ENCODE measurements around the gene MINDY3. TPM values are rescaled to one million over a fixed set of nuclear protein-coding genes. Genes with fewer than 3 reads are reported as not detected.

The MINDY3 gene
- total RNA-seq, 1 donor from 2014 or later, result 13.7 TPM

DNA sequence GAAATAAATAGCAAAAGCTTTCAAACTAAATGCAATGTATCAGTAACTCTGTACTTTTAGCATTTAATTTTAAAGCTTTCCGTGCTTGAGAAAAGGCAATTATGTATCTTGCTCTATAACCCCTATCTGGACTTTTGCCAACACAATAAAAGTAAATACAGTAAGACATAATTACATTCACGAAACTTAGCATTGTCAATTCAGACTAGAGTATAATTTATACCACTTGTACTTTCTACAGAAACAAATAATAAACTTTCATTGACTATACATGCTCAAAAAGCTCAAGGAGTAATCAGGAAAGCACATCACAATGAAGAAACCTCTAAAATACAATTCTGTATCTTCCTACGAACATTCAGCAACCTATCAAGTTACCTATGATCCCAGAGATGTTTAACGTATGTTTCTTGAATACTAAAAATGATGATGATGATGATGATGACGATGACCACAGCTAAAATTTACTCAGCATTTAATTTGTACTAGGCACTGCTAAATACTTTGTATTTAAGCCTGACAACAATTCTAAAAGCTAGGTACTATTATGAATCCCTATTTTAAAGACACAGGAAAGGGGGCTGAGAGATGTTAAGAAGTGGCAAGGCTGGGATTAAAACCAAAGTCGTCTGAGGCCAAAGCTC, 44.9 kb downstream of the MINDY3 start:
- Histone ChIP-seq H3K27me3 (no peaks in the 10 kb centered on the region), H3K9me3 (no peaks in the 10 kb centered on the region), H3K36me3 (no peaks in the 10 kb centered on the region), H3K4me3 (no peak overlapping the region), H3K4me1 (peaks cover 2 to 22% of the 10 kb centered on the region in 2 donors), H3K27ac (peak overlapping the region; percentile 70 to 86)
- DNase-seq (ENCODE audit: low spot score in 2 of 2), result no peak
- intact Hi-C loops (cut with DNase I), result no loop called here
- TF ChIP-seq, protein P1, sequence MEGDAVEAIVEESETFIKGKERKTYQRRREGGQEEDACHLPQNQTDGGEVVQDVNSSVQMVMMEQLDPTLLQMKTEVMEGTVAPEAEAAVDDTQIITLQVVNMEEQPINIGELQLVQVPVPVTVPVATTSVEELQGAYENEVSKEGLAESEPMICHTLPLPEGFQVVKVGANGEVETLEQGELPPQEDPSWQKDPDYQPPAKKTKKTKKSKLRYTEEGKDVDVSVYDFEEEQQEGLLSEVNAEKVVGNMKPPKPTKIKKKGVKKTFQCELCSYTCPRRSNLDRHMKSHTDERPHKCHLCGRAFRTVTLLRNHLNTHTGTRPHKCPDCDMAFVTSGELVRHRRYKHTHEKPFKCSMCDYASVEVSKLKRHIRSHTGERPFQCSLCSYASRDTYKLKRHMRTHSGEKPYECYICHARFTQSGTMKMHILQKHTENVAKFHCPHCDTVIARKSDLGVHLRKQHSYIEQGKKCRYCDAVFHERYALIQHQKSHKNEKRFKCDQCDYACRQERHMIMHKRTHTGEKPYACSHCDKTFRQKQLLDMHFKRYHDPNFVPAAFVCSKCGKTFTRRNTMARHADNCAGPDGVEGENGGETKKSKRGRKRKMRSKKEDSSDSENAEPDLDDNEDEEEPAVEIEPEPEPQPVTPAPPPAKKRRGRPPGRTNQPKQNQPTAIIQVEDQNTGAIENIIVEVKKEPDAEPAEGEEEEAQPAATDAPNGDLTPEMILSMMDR (IDR thresholded peaks at IDR 0.05), result no peak

DNA sequence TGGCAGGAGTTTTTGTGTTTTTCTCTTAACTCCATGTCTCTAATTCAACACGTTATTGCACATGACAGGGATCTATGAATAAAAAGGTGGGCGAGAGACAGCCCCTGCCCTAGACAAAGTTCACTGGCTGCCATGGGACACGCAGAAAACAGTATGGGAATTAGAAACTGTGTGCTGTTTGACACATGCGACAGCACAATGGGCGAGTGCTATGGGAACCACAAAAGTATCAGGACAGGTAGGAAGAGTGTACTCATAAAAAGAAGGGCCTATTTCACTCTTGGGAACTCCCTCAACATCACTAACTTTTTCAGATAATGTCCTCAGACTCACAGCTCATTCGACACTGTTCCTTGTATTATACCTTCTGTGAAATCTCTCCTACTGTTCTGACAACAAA, 45.7 kb downstream of the MINDY3 start:
- Histone ChIP-seq H3K4me1 (peaks cover 2 to 22% of the 10 kb centered on the region in 2 donors), H3K36me3 (no peaks in the 10 kb centered on the region), H3K9me3 (no peaks in the 10 kb centered on the region), H3K27me3 (no peaks in the 10 kb centered on the region), H3K4me3 (no peak overlapping the region), H3K27ac (peak overlapping the region; percentile 27 to 86)
- TF ChIP-seq, protein P1 (IDR thresholded peaks at IDR 0.05), result no peak
- DNase-seq (ENCODE audit: low spot score in 2 of 2), result no peak
- intact Hi-C loops (cut with DNase I), result no loop called here

DNA sequence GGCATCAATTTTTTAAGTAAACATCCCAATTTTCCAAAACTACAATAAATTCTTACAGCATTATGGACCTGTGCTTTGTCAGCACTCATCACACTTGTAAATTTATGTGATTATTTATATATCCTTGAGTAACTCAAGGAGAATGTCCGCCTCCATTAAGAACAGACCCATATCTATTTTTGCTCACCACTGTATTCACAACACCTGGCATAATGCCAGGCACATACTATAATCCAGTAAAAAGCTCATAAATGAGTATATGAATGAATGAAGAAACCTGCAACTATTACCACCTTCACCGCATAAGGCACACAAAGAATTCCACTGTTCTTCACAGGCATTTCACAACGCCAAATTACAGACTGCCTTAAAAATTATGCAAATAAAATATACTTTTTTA, 46.9 kb downstream of the MINDY3 start:
- H3K27ac ChIP-seq, result peak overlapping the region; percentile 27 to 36
- no peaks in the 10 kb centered on the region for H3K9me3 ChIP-seq
- no peak overlapping the region for H3K4me3 ChIP-seq
- TF ChIP-seq, protein P1 (IDR thresholded peaks at IDR 0.05), result no peak
- peaks cover 2 to 22% of the 10 kb centered on the region in 2 donors for H3K4me1 ChIP-seq
- H3K27me3 ChIP-seq, result no peaks in the 10 kb centered on the region
- no peaks in the 10 kb centered on the region for H3K36me3 ChIP-seq
- DNase-seq (ENCODE audit: low spot score in 2 of 2), result no peak
- intact Hi-C loops (cut with DNase I), result no loop called here

DNA sequence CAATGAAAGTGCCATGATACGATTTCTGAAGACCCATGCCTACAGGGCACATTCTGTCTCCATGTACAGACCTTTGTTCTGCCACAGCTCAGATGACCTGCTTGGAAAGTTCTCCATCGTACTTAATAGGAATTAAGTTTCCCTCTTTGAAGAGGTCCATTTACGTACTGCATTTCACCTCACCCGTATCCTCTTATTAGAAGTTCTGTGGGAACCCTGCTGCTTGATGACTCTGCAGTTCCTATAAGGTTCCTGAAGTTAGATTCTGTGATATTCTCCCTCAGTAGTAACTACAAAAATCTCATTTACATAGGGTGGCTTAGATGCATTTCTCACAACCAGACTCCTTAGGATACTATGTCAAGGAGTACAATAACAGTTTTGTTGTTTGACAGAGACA, 50.9 kb downstream of the MINDY3 start:
- intact Hi-C loops (cut with DNase I), result no loop called here
- no peak for DNase-seq (ENCODE audit: low spot score in 2 of 2)
- Histone ChIP-seq H3K4me1 (peaks cover 0 to 8% of the 10 kb centered on the region in 2 donors), H3K4me3 (no peak overlapping the region), H3K27ac (no peak overlapping the region), H3K9me3 (no peaks in the 10 kb centered on the region), H3K36me3 (no peaks in the 10 kb centered on the region), H3K27me3 (no peaks in the 10 kb centered on the region)
- TF ChIP-seq, protein P1 (IDR thresholded peaks at IDR 0.05), result no peak

DNA sequence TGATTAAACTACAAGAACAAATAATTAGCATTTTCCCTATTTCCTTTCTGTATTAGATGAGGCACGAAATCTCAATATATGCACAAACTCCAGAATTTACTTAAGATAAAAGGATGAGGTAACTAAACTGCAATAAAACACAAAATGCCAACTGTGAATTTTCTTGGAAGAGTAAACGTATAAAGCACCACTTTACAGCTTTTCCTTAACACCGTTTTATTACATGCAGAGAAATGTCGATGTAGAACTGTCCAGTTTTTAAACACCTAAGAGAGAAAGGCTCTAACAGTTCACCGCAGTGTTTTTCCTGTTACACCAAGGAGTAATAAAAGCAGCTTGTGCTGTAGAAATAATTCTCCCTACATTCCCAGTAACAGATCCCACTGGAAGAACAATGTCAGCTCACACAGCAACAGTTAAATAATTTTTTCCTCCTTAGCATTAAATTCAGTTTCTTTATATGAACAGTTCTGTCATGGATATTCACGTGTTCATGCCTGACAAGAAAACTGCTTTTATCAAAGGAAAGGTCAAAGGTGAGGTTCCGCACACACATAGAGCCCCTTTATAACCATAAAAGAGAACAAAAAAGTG, 52.0 kb downstream of the MINDY3 start:
- TF ChIP-seq, protein P1 (IDR thresholded peaks at IDR 0.05), result no peak
- DNase-seq (ENCODE audit: low spot score in 2 of 2), result no peak
- intact Hi-C loops (cut with DNase I), result no loop called here
- peaks cover 0 to 7% of the 10 kb centered on the region in 2 donors for H3K4me1 ChIP-seq
- H3K4me3 ChIP-seq, result no peak overlapping the region
- no peaks in the 10 kb centered on the region for H3K9me3 ChIP-seq
- H3K27ac ChIP-seq, result no peak overlapping the region
- no peaks in the 10 kb centered on the region for H3K36me3 ChIP-seq
- H3K27me3 ChIP-seq, result no peaks in the 10 kb centered on the region

Data from ascending aorta (tissue), 2 donors.